Keratinocyte (primary cell): ENCODE measurements around the gene NR1H2. TPM values are rescaled to one million over a fixed set of nuclear protein-coding genes. Genes with fewer than 3 reads are reported as not detected.

Experiments
- DNase-seq: peaks from one replicate; pipeline ENCODE4 v3.0.0-alpha.2; 2011; ENCODE audit warnings: low read depth, missing footprints, low spot score
- FAIRE-seq: peaks from 2 replicates; lab custom pipeline; 2011; peaks lifted over from hg19 to GRCh38; lab: Jason Lieb, UNC
- H2AFZ ChIP-seq: 2 replicates; pipeline ENCODE4 v1.6.0; 2012; ENCODE audit warnings: low read length, control low read depth, inconsistent platforms; ENCODE audit not compliant: control insufficient read depth
- H3K27ac ChIP-seq: 2 replicates; pipeline ENCODE4 v1.5.1; 2011; ENCODE audit warnings: low read length; ENCODE audit not compliant: control insufficient read depth, insufficient read depth
- H3K27me3 ChIP-seq: 3 replicates; pipeline ENCODE4 v1.6.0; 2011; ENCODE audit warnings: low read length; ENCODE audit not compliant: control insufficient read depth, insufficient read depth; ENCODE audit errors: extremely low read depth
- H3K36me3 ChIP-seq, 2 experiments: 2 replicates in 1 of 2; 3 replicates in 1 of 2; pipeline ENCODE4 v1.5.1; 2011; ENCODE audit warnings: low read length in 2 of 2, mild to moderate bottlenecking in 1 of 2; ENCODE audit not compliant: control insufficient read depth in 2 of 2, insufficient read depth in 2 of 2; ENCODE audit errors: extremely low read depth in 1 of 2
- H3K4me1 ChIP-seq: 3 replicates; pipeline ENCODE4 v1.5.1; 2011; ENCODE audit warnings: low read length; ENCODE audit not compliant: control insufficient read depth, insufficient read depth; ENCODE audit errors: extremely low read depth
- H3K4me2 ChIP-seq: 3 replicates; pipeline ENCODE4 v1.6.0; 2011; ENCODE audit warnings: low read depth, low read length; ENCODE audit not compliant: control insufficient read depth, insufficient read depth; ENCODE audit errors: extremely low read depth
- H3K4me3 ChIP-seq, 3 experiments: fragments of 200-600 bp in 1 of 3; sonication (generic) in 1 of 3; 2 replicates in 2 of 3; 3 replicates in 1 of 3; pipeline ENCODE4 v1.5.1; 2011 to 2016; ENCODE audit warnings: low read length in 3 of 3, mild to moderate bottlenecking in 3 of 3, control low read depth in 2 of 3, inconsistent platforms in 1 of 3, low read depth in 1 of 3, mixed read lengths in 1 of 3, mixed run types in 1 of 3, moderate library complexity in 1 of 3; ENCODE audit not compliant: control insufficient read depth in 2 of 3, insufficient read depth in 2 of 3; ENCODE audit errors: extremely low read depth in 1 of 3
- H3K79me2 ChIP-seq: 2 replicates; pipeline ENCODE4 v1.6.0; 2012; ENCODE audit warnings: low read length; ENCODE audit not compliant: control insufficient read depth, insufficient read depth
- H3K9ac ChIP-seq: 3 replicates; pipeline ENCODE4 v1.6.0; 2011; ENCODE audit warnings: low read length; ENCODE audit not compliant: control insufficient read depth, insufficient read depth; ENCODE audit errors: extremely low read depth
- H3K9me1 ChIP-seq: 3 replicates; pipeline ENCODE4 v1.6.0; 2011; ENCODE audit warnings: low read length; ENCODE audit not compliant: control insufficient read depth, insufficient read depth; ENCODE audit errors: extremely low read depth
- H3K9me3 ChIP-seq: 2 replicates; pipeline ENCODE4 v1.5.1; 2012; ENCODE audit warnings: low read depth, low read length; ENCODE audit not compliant: control insufficient read depth
- H4K20me1 ChIP-seq: 3 replicates; pipeline ENCODE4 v1.6.0; 2011; ENCODE audit warnings: low read length; ENCODE audit not compliant: control insufficient read depth, insufficient read depth; ENCODE audit errors: extremely low read depth
- CTCF ChIP-seq, 3 experiments: IDR thresholded peaks in 1 of 3; conservative IDR thresholded peaks in 1 of 3; optimal IDR thresholded peaks in 1 of 3; 2 replicates in 2 of 3; 3 replicates in 1 of 3; pipeline versions ENCODE3 to v1.5.1; 2011; ENCODE audit warnings: low read length in 3 of 3, mild to moderate bottlenecking in 3 of 3, moderate library complexity in 2 of 3, control low read depth in 1 of 3, inconsistent platforms in 1 of 3; ENCODE audit not compliant: insufficient read depth in 2 of 3; ENCODE audit errors: extremely low read depth in 1 of 3
- EZH2 ChIP-seq: IDR thresholded peaks from one replicate; pipeline ENCODE4 v1.6.1; 2012; ENCODE audit warnings: inconsistent platforms, mild to moderate bottlenecking, low read length, moderate library complexity
- dilution Hi-C: fragments of 300-500 bp; cut with MboI; formaldehyde crosslinking; loops from one replicate; pipeline ENCODE4 v1.7.0; 2020; ENCODE audit warnings: low sequenced_read_pairs; ENCODE audit not compliant: extremely low pct_ligation_motif_present
- polyA minus RNA-seq, 3 experiments: library from RNA; depleted of rRNA, polyadenylated mRNA; stranded (reverse); fragments of >200 nt; gene quantifications; 1 replicate in 1 of 3; 2 replicates in 1 of 3; 3 replicates in 1 of 3; pipeline ENCODE4 v1.2.3, GENCODE V29; 2011
- polyA plus RNA-seq, 5 experiments: library from polyadenylated mRNA; depleted of rRNA in 3 of 5; stranded (reverse) in 3 of 5; stranded (forward) in 1 of 5; unstranded in 1 of 5; fragments of >200 nt; gene quantifications; 1 replicate in 1 of 5; 2 replicates in 3 of 5; 3 replicates in 1 of 5; pipeline versions ENCODE4 v1.2.1 to v1.2.3, GENCODE V29; 2011 to 2012; ENCODE audit warnings: missing spikeins in 2 of 5, low read depth in 1 of 5, low replicate concordance in 1 of 5

The NR1H2 gene
- polyA plus RNA-seq (19.5 to 32.3 TPM (median 27.4 TPM) in 3 replicates), polyA minus RNA-seq (20.0 to 33.8 TPM (median 22.9 TPM) in 3 replicates)
- 20.5 TPM for polyA plus RNA-seq (2011; ENCODE audit: low read depth)
- 18.8 and 30.0 TPM in 2 replicates for polyA plus RNA-seq (2011; cell fraction: cytosol; rRNA removed)
- polyA plus RNA-seq (2011; cell fraction: nucleus; rRNA removed): 23.5 and 32.7 TPM in 2 replicates
- polyA plus RNA-seq (2012; ENCODE audit: low replicate concordance): 33.5 and 33.7 TPM in 2 replicates
- 35.3 TPM for polyA minus RNA-seq (2011; cell fraction: cytosol; rRNA and poly(A)+ RNA removed)
- 13.3 and 15.3 TPM in 2 replicates for polyA minus RNA-seq (2011; cell fraction: nucleus; rRNA and poly(A)+ RNA removed)

DNA sequence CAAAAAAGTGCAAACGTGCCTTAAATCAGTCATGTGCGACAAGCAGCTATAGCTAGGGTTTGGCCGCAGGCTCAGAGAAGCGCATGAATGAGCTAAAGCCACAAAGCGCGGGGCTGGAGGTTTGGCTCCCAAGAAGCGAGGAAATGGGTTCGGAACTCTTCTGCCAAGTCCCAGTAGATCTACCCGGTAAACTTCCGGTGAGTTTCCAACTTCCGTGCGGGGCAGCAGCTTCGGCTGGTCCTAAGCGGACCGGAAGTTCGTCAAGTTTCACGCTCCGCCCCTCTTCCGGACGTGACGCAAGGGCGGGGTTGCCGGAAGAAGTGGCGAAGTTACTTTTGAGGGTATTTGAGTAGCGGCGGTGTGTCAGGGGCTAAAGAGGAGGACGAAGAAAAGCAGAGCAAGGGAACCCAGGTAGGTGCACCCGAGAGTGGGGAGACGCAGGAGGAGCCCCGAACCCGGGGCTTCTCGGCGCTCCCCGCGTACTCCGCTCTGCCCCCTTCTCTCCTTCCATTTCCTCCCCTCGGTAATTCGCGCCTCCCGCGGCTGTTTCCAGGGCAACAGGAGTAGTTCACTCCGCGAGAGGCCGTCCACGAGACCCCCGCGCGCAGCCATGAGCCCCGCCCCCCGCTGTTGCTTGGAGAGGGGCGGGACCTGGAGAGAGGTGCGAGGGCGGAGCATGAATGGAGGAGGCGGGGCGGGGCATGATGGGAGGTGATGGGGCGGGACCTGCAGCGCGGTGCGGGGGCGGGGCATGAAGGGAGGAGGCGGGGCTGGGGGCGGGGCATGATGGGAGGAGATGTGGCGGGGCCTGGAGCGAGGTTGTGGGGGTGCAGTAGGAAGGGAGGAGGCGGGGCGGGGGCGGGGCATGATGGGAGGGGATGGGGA is at the start of gene NR1H2:
NR1H2 (plus strand) TSS at position 292 of the 885 bp plus-strand sequence. CDS start 1,149 bp downstream, outside the sequence.
- H2AFZ ChIP-seq: peak within 1 kb of the TSS; percentile 86
- H3K4me1 ChIP-seq: no peaks in the 10 kb centered on the region
- H3K9me3 ChIP-seq: no peaks in the 10 kb centered on the region
- peak within 1 kb of the TSS; percentile 75 for H3K4me2 ChIP-seq
- no peaks in the 10 kb centered on the region for H3K27me3 ChIP-seq
- H3K36me3 ChIP-seq: peaks cover 16 to 24% of the 10 kb centered on the region in 2 experiments
- no peaks in the 10 kb centered on the region for H3K9me1 ChIP-seq
- peak within 1 kb of the TSS; percentile 97 for H3K27ac ChIP-seq
- peak; percentile 83 for DNase-seq
- dilution Hi-C loops: no loop called here
- no peaks in the 10 kb centered on the region for H4K20me1 ChIP-seq
- TF ChIP-seq EZH2 (no peak), CTCF (optimal IDR thresholded peaks at IDR 0.05 in 1 of 3, IDR thresholded peaks at IDR 0.05 in 1 of 3, conservative IDR thresholded peaks at IDR 0.05 in 1 of 3; ENCODE audit: extremely low read depth in 1 of 3, insufficient read depth in 2 of 3, low read length in 3 of 3) (no peak)
- peak within 1 kb of the TSS; percentile 90 to 96 (median 95) for H3K4me3 ChIP-seq
- H3K79me2 ChIP-seq: no peaks in the 10 kb centered on the region
- peak within 1 kb of the TSS; percentile 97 for H3K9ac ChIP-seq
- peak; percentile 69 for FAIRE-seq

DNA sequence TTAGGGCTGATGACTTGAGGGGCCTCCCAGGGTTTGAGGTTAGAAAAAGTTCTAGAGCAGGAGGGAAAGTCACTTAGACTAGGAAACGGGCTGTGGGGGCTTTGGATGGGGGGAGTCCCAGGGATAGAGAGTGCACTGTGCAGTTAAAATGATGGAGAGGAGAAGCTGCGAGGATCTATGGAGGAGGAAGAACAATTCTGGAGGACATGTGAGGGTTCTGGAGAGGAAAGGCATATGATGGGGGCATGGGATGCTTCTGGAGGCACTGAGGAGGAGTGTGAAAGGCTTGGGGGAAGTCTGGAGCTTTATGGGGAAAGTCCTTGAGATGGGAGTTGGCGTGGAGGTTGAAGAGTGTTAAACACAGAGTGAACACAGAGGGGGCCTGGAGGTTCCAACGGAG is 49.2 kb upstream of the NR1H2 start:
- no peaks in the 10 kb centered on the region for H4K20me1 ChIP-seq
- no peaks in the 10 kb centered on the region for H3K9me1 ChIP-seq
- no peak overlapping the region for H3K4me3 ChIP-seq
- DNase-seq: no peak
- no peaks in the 10 kb centered on the region for H3K4me1 ChIP-seq
- TF ChIP-seq CTCF (optimal IDR thresholded peaks at IDR 0.05 in 1 of 3, IDR thresholded peaks at IDR 0.05 in 1 of 3, conservative IDR thresholded peaks at IDR 0.05 in 1 of 3; ENCODE audit: extremely low read depth in 1 of 3, insufficient read depth in 2 of 3, low read length in 3 of 3) (no peak), EZH2 (peak; percentile 40)
- H3K27me3 ChIP-seq: peaks cover 58% of the 10 kb centered on the region
- H3K9me3 ChIP-seq: peaks cover 7% of the 10 kb centered on the region
- H3K36me3 ChIP-seq: no peaks in the 10 kb centered on the region
- no peak overlapping the region for H2AFZ ChIP-seq
- dilution Hi-C loops: no loop called here
- no peaks in the 10 kb centered on the region for H3K79me2 ChIP-seq
- H3K27ac ChIP-seq: no peak overlapping the region
- FAIRE-seq: no peak
- no peak overlapping the region for H3K9ac ChIP-seq
- no peak overlapping the region for H3K4me2 ChIP-seq
